Neural progenitor cell (in vitro differentiated cells): ENCODE measurements around the gene SLC15A1. TPM values are rescaled to one million over a fixed set of nuclear protein-coding genes. Genes with fewer than 3 reads are reported as not detected.

Experiments
- DNase-seq: peaks from one replicate; pipeline ENCODE4 v3.0.0-alpha.2; 2016; ENCODE audit warnings: low spot score
- H2AFZ ChIP-seq: fragments of 200-600 bp; sonication (generic); replicated peaks from 2 replicates; pipeline ENCODE4 v1.6.1; 2016; ENCODE audit warnings: antibody characterized with exemption
- H3F3A ChIP-seq: fragments of 200-600 bp; sonication (generic); 2 replicates; pipeline ENCODE4 v1.6.1; 2016; ENCODE audit warnings: antibody characterized with exemption, low read depth
- H3K27ac ChIP-seq: fragments of 200-600 bp; sonication (generic); 2 replicates; pipeline ENCODE4 v1.5.1; 2016; ENCODE audit warnings: mild to moderate bottlenecking
- H3K27me3 ChIP-seq: fragments of 200-600 bp; sonication (generic); 2 replicates; pipeline ENCODE4 v1.6.1; 2016; ENCODE audit warnings: mild to moderate bottlenecking, moderate library complexity
- H3K36me3 ChIP-seq: fragments of 200-600 bp; sonication (generic); 2 replicates; pipeline ENCODE4 v1.5.1; 2016
- H3K4me1 ChIP-seq: fragments of 200-600 bp; sonication (generic); 2 replicates; pipeline ENCODE4 v1.6.1; 2016; ENCODE audit warnings: mixed run types
- H3K4me2 ChIP-seq: fragments of 200-600 bp; sonication (generic); 2 replicates; pipeline ENCODE4 v1.6.1; 2016
- H3K4me3 ChIP-seq: fragments of 200-600 bp; sonication (generic); 2 replicates; pipeline ENCODE4 v1.5.1; 2016
- H3K79me2 ChIP-seq: fragments of 200-600 bp; sonication (generic); 2 replicates; pipeline ENCODE4 v1.6.1; 2016; ENCODE audit warnings: low read depth
- H3K9ac ChIP-seq: fragments of 200-600 bp; sonication (generic); 2 replicates; pipeline ENCODE4 v1.6.1; 2016
- H3K9me3 ChIP-seq: fragments of 200-600 bp; sonication (generic); 2 replicates; pipeline ENCODE4 v1.5.1; 2016; ENCODE audit warnings: low read depth
- H4K20me1 ChIP-seq: fragments of 200-600 bp; sonication (generic); 2 replicates; pipeline ENCODE4 v1.6.1; 2016; ENCODE audit warnings: low read depth
- H3K27ac Mint-ChIP-seq: 3 replicates; pipeline ENCODE4 v1.8.0; 2021; ENCODE audit warnings: mixed read lengths
- H3K27me3 Mint-ChIP-seq: 2 replicates; pipeline ENCODE4 v1.8.0; 2022; ENCODE audit warnings: low read depth, mild to moderate bottlenecking, inconsistent platforms, moderate library complexity, mixed read lengths; ENCODE audit not compliant: insufficient read depth
- H3K36me3 Mint-ChIP-seq: 3 replicates; pipeline ENCODE4 v1.8.0; 2021; ENCODE audit warnings: mixed read lengths
- H3K4me1 Mint-ChIP-seq: 3 replicates; pipeline ENCODE4 v1.8.0; 2021; ENCODE audit warnings: mixed read lengths
- H3K4me3 Mint-ChIP-seq: 3 replicates; pipeline ENCODE4 v1.8.0; 2021; ENCODE audit warnings: mild to moderate bottlenecking, moderate library complexity, mixed read lengths
- H3K9me3 Mint-ChIP-seq: 3 replicates; pipeline ENCODE4 v1.8.0; 2020; ENCODE audit warnings: mixed read lengths
- EZH2 ChIP-seq: fragments of 200-600 bp; sonication (generic); IDR thresholded peaks from 2 replicates; pipeline ENCODE4 v1.6.1; 2017; ENCODE audit warnings: antibody characterized with exemption, mild to moderate bottlenecking, moderate library complexity
- EZH2phosphoT487 ChIP-seq: fragments of 200-600 bp; sonication (generic); IDR thresholded peaks from 2 replicates; pipeline ENCODE4 v1.6.1; 2017; ENCODE audit warnings: antibody characterized with exemption
- total RNA-seq: library from RNA; depleted of rRNA; stranded (reverse); fragments of >200 nt; gene quantifications from 2 replicates; pipeline ENCODE4 v1.2.3, GENCODE V29; 2015; ENCODE audit warnings: low replicate concordance
- TF ChIP-seq, protein P1 (sequence below): fragments of 200-600 bp; sonication (generic); IDR thresholded peaks from 2 replicates; pipeline ENCODE4 v1.5.1; 2017; ENCODE audit warnings: antibody characterized with exemption, mild to moderate bottlenecking

Gene SLC15A1
- total RNA-seq, 1 donor from 2014 or later, result not detected

- Histone ChIP-seq H3K4me3 (no peak overlapping the region), H3K4me2 (no peak overlapping the region), H2AFZ (no peak overlapping the region), H4K20me1 (no peaks in the 10 kb centered on the region), H3K27ac (no peak overlapping the region), H3K9me3 (no peaks in the 10 kb centered on the region), H3K4me1 (no peaks in the 10 kb centered on the region), H3F3A (no peaks in the 10 kb centered on the region), H3K9ac (no peak overlapping the region), H3K79me2 (no peaks in the 10 kb centered on the region), H3K36me3 (no peaks in the 10 kb centered on the region), H3K27me3 (no peaks in the 10 kb centered on the region)
- DNase-seq, result no peak
- H3K27ac Mint-ChIP-seq, result no peak overlapping the region
- H3K4me3 Mint-ChIP-seq, result no peak overlapping the region
- H3K27me3 Mint-ChIP-seq, result peaks cover 10% of the 10 kb centered on the region
- TF ChIP-seq, protein P1, sequence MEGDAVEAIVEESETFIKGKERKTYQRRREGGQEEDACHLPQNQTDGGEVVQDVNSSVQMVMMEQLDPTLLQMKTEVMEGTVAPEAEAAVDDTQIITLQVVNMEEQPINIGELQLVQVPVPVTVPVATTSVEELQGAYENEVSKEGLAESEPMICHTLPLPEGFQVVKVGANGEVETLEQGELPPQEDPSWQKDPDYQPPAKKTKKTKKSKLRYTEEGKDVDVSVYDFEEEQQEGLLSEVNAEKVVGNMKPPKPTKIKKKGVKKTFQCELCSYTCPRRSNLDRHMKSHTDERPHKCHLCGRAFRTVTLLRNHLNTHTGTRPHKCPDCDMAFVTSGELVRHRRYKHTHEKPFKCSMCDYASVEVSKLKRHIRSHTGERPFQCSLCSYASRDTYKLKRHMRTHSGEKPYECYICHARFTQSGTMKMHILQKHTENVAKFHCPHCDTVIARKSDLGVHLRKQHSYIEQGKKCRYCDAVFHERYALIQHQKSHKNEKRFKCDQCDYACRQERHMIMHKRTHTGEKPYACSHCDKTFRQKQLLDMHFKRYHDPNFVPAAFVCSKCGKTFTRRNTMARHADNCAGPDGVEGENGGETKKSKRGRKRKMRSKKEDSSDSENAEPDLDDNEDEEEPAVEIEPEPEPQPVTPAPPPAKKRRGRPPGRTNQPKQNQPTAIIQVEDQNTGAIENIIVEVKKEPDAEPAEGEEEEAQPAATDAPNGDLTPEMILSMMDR, result no peak
- TF ChIP-seq EZH2phosphoT487 (no peak), EZH2 (no peak)
- no peaks in the 10 kb centered on the region for H3K9me3 Mint-ChIP-seq
- no peaks in the 10 kb centered on the region for H3K4me1 Mint-ChIP-seq
- no peaks in the 10 kb centered on the region for H3K36me3 Mint-ChIP-seq
Measured at GRCh38 chr13:98721825-98722510, 30.5 kb downstream of the SLC15A1 start.

DNA sequence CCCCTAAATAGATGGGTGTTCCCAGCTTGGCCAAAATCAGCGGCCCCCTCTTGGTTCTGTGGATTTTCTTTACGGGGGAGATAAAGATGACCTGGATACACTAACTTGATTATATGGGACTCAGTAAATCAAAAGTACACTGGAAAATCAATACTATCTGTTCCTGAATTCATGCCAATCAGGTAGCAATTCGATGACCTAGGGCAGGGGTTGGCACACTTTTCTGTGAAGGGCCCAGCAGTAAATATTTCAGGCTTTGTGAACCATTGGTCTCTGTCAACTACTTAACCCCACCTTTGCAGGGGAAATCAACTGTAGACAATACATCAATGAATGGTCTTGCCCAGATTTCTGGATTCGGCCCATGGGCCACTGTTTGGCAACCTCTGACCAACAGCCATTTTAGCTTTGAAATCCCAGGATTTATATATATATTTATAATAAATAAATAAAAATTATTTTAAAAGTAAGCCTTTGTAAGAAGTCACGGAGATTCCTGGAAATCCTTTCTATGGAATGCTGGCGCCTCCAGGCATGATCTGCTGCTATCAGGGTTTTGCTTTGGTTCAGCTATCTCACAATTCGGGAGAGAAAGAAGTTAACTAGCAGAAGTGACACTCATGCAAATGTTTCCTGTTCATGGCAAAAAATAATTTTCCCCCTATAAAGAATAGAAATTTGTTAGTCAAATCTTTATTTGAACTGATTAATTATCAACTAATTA lies 32.8 kb downstream of the SLC15A1 start:
- H3K27me3 ChIP-seq, result no peaks in the 10 kb centered on the region
- H3K9me3 Mint-ChIP-seq, result no peaks in the 10 kb centered on the region
- DNase-seq, result no peak
- H3K4me1 Mint-ChIP-seq, result no peaks in the 10 kb centered on the region
- no peaks in the 10 kb centered on the region for H3F3A ChIP-seq
- no peaks in the 10 kb centered on the region for H3K79me2 ChIP-seq
- no peaks in the 10 kb centered on the region for H3K36me3 Mint-ChIP-seq
- H4K20me1 ChIP-seq, result no peaks in the 10 kb centered on the region
- H3K27ac ChIP-seq, result no peak overlapping the region
- no peak overlapping the region for H3K4me2 ChIP-seq
- no peak overlapping the region for H2AFZ ChIP-seq
- H3K4me3 Mint-ChIP-seq, result no peak overlapping the region
- H3K9ac ChIP-seq, result no peak overlapping the region
- H3K9me3 ChIP-seq, result no peaks in the 10 kb centered on the region
- H3K4me3 ChIP-seq, result no peak overlapping the region
- H3K27me3 Mint-ChIP-seq, result peaks cover 8% of the 10 kb centered on the region
- no peak overlapping the region for H3K27ac Mint-ChIP-seq
- no peaks in the 10 kb centered on the region for H3K36me3 ChIP-seq
- TF ChIP-seq EZH2 (no peak), EZH2phosphoT487 (no peak)
- TF ChIP-seq, protein P1, result no peak
- no peaks in the 10 kb centered on the region for H3K4me1 ChIP-seq

DNA sequence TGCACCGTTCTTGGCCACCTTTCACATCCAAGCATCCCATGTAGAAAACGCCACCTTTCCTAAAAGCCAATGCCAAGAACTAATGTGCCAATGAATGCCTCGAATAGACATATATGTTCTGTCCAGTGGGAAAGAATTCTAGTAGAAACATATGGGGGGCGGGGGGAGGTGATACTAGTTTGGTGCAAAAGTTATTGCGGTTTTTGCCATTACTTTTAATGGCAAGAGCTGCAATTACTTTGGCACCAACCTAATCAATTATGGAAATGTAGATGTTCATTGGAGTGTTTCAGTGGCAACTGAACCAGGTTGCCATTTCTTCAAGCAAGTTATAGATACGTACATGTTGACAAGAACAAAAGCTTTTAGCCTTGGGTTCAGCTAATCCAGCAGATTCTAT lies 34.6 kb downstream of the SLC15A1 start:
- Histone ChIP-seq H3K79me2 (no peaks in the 10 kb centered on the region), H3K4me3 (no peak overlapping the region), H3K27ac (no peak overlapping the region), H3K36me3 (no peaks in the 10 kb centered on the region), H3K9ac (no peak overlapping the region), H3F3A (no peaks in the 10 kb centered on the region), H3K4me1 (no peaks in the 10 kb centered on the region), H3K9me3 (no peaks in the 10 kb centered on the region), H3K27me3 (no peaks in the 10 kb centered on the region), H4K20me1 (no peaks in the 10 kb centered on the region), H3K4me2 (no peak overlapping the region), H2AFZ (no peak overlapping the region)
- Mint-ChIP-seq H3K27me3 (peaks cover 6% of the 10 kb centered on the region), H3K4me3 (no peak overlapping the region), H3K27ac (no peak overlapping the region), H3K9me3 (no peaks in the 10 kb centered on the region), H3K4me1 (no peaks in the 10 kb centered on the region), H3K36me3 (no peaks in the 10 kb centered on the region)
- TF ChIP-seq EZH2phosphoT487, result no peak
- TF ChIP-seq EZH2, result no peak
- DNase-seq, result no peak

GRCh38 chr13:98717256-98717655 lies 35.2 kb downstream of the SLC15A1 start:
- Mint-ChIP-seq H3K4me3 (no peak overlapping the region), H3K27me3 (peaks cover 6% of the 10 kb centered on the region), H3K36me3 (no peaks in the 10 kb centered on the region), H3K27ac (no peak overlapping the region), H3K4me1 (no peaks in the 10 kb centered on the region), H3K9me3 (no peaks in the 10 kb centered on the region)
- no peak overlapping the region for H2AFZ ChIP-seq
- H3K9ac ChIP-seq, result no peak overlapping the region
- TF ChIP-seq, protein P1, result no peak
- TF ChIP-seq EZH2, result no peak
- TF ChIP-seq EZH2phosphoT487, result no peak
- no peaks in the 10 kb centered on the region for H3K79me2 ChIP-seq
- no peak for DNase-seq
- H3K36me3 ChIP-seq, result no peaks in the 10 kb centered on the region
- no peak overlapping the region for H3K27ac ChIP-seq
- H3F3A ChIP-seq, result no peaks in the 10 kb centered on the region
- no peaks in the 10 kb centered on the region for H3K9me3 ChIP-seq
- no peaks in the 10 kb centered on the region for H4K20me1 ChIP-seq
- H3K4me1 ChIP-seq, result no peaks in the 10 kb centered on the region
- no peaks in the 10 kb centered on the region for H3K27me3 ChIP-seq
- no peak overlapping the region for H3K4me3 ChIP-seq
- H3K4me2 ChIP-seq, result no peak overlapping the region
